Eye (tissue), 1 donor: ENCODE data around the gene NTNG1.
A peak's percentile ranks its signal among the peaks of the same experiment; 100 is the strongest.

Experiments used
- DNase-seq: peaks from one replicate; pipeline ENCODE4 v3.0.0-alpha.2; 2015

Gene NTNG1

GRCh38 chr1:107419003-107419402 lies 278.2 kb downstream of the NTNG1 start:
- no peak for DNase-seq

- DNase-seq, result no peak
Measured at GRCh38 chr1:107422901-107423300, 282.1 kb downstream of the NTNG1 start.

GRCh38 chr1:107430540-107431228 lies 289.8 kb downstream of the NTNG1 start:
- peak; percentile 60 for DNase-seq

- no peak for DNase-seq
Measured at GRCh38 chr1:107432108-107432507, 291.3 kb downstream of the NTNG1 start.

GRCh38 chr1:107433068-107433467 lies 292.2 kb downstream of the NTNG1 start:
- no peak for DNase-seq

GRCh38 chr1:107433635-107434360 lies 293.0 kb downstream of the NTNG1 start:
- no peak for DNase-seq

GRCh38 chr1:107434361-107434693 lies 293.5 kb downstream of the NTNG1 start:
- DNase-seq, result no peak

GRCh38 chr1:107436552-107437241 lies 295.9 kb downstream of the NTNG1 start:
- peak; percentile 51 for DNase-seq

GRCh38 chr1:107439567-107439966 lies 298.7 kb downstream of the NTNG1 start:
- peak; percentile 81 for DNase-seq

GRCh38 chr1:107442551-107442950 lies 301.7 kb downstream of the NTNG1 start:
- no peak for DNase-seq

GRCh38 chr1:107443027-107443426 lies 302.2 kb downstream of the NTNG1 start:
- DNase-seq, result no peak

- DNase-seq, result no peak
Measured at GRCh38 chr1:107443860-107444259, 303.0 kb downstream of the NTNG1 start.

- no peak for DNase-seq
Measured at GRCh38 chr1:107444302-107444701, 303.5 kb downstream of the NTNG1 start.

- DNase-seq, result no peak
Measured at GRCh38 chr1:107449326-107449725, 308.5 kb downstream of the NTNG1 start.

- no peak for DNase-seq
Measured at GRCh38 chr1:107450899-107451664, 310.2 kb downstream of the NTNG1 start.

- DNase-seq, result no peak
Measured at GRCh38 chr1:107451715-107452114, 310.9 kb downstream of the NTNG1 start.

- DNase-seq, result no peak
Measured at GRCh38 chr1:107454791-107455190, 314.0 kb downstream of the NTNG1 start.

GRCh38 chr1:107457989-107458388 lies 317.1 kb downstream of the NTNG1 start:
- DNase-seq, result no peak

GRCh38 chr1:107459204-107459904 lies 318.5 kb downstream of the NTNG1 start:
- no peak for DNase-seq

GRCh38 chr1:107460035-107460434 lies 319.2 kb downstream of the NTNG1 start:
- DNase-seq, result peak; percentile 32

GRCh38 chr1:107464827-107465226 lies 324.0 kb downstream of the NTNG1 start:
- no peak for DNase-seq

- DNase-seq, result no peak
Measured at GRCh38 chr1:107467286-107467685, 326.4 kb downstream of the NTNG1 start.

GRCh38 chr1:107467811-107468210 lies 327.0 kb downstream of the NTNG1 start:
- DNase-seq, result no peak
